HepG2 (cell line): ENCODE data around the gene SEPHS2. TPM values are rescaled to one million over a fixed set of nuclear protein-coding genes. Genes with fewer than 3 reads are reported as not detected.

Source experiments
- ATM ChIP-seq: fragments of 450-650 bp; IDR thresholded peaks from 2 replicates; pipeline ENCODE4 v1.7.1; 2017; ENCODE audit warnings: mild to moderate bottlenecking, borderline replicate concordance
- EEA1 ChIP-seq: sonication (generic); formaldehyde crosslinking; IDR thresholded peaks from 2 replicates; pipeline ENCODE4 v1.5.1; 2020; ENCODE audit warnings: mild to moderate bottlenecking, missing genetic modification reagents, borderline replicate concordance
- EZH2 ChIP-seq: conservative IDR thresholded peaks from 2 replicates; pipeline ENCODE4 v1.6.1; 2012; ENCODE audit warnings: mild to moderate bottlenecking, low read depth, low read length, moderate library complexity
- HDAC1 ChIP-seq: sonication (generic); formaldehyde crosslinking; IDR thresholded peaks from 2 replicates; pipeline ENCODE4 v1.5.1; 2020; ENCODE audit warnings: mild to moderate bottlenecking, missing genetic modification reagents
- KAT2B ChIP-seq: fragments of 150-350 bp; IDR thresholded peaks from 2 replicates; pipeline ENCODE4 v1.6.1; 2014; ENCODE audit warnings: low read depth, low read length, borderline replicate concordance
- KMT2A ChIP-seq: sonication (generic); formaldehyde crosslinking; IDR thresholded peaks from 2 replicates; pipeline ENCODE4 v1.4.0; 2020; ENCODE audit warnings: missing genetic modification reagents
- LBX2 ChIP-seq: sonication (generic); formaldehyde crosslinking; IDR thresholded peaks from 2 replicates; pipeline ENCODE4 v1.5.0; 2020; ENCODE audit warnings: missing genetic modification reagents, mild to moderate bottlenecking, borderline replicate concordance
- MTA1 ChIP-seq: sonication (generic); formaldehyde crosslinking; IDR thresholded peaks from 2 replicates; pipeline ENCODE4 v1.4.0; 2020; ENCODE audit warnings: missing genetic modification reagents, mild to moderate bottlenecking, borderline replicate concordance
- MYNN ChIP-seq: sonication (generic); formaldehyde crosslinking; IDR thresholded peaks from 2 replicates; pipeline ENCODE4 v1.4.0; 2020; ENCODE audit warnings: mild to moderate bottlenecking, low read depth, missing genetic modification reagents
- PHB2 ChIP-seq: fragments of 450-650 bp; IDR thresholded peaks from 2 replicates; pipeline ENCODE4 v1.6.1; 2018; ENCODE audit not compliant: partially characterized antibody
- PHF21A ChIP-seq: sonication (generic); formaldehyde crosslinking; IDR thresholded peaks from 2 replicates; pipeline ENCODE4 v1.5.0; 2020; ENCODE audit warnings: mild to moderate bottlenecking, missing genetic modification reagents
- PRDM15 ChIP-seq: sonication (generic); formaldehyde crosslinking; IDR thresholded peaks from 2 replicates; pipeline ENCODE4 v1.4.0; 2020; ENCODE audit warnings: missing genetic modification reagents
- PRPF4 ChIP-seq: fragments of 200-400 bp; formaldehyde crosslinking; IDR thresholded peaks from 2 replicates; pipeline ENCODE4 v1.6.1; 2016; ENCODE audit warnings: low read length, low read depth; ENCODE audit not compliant: poor library complexity, severe bottlenecking
- RBM22 ChIP-seq: fragments of 200-400 bp; formaldehyde crosslinking; optimal IDR thresholded peaks from 2 replicates; pipeline ENCODE3; 2017; ENCODE audit warnings: mild to moderate bottlenecking, low read length, moderate library complexity
- SKI ChIP-seq: fragments of 450-650 bp; IDR thresholded peaks from one replicate; pipeline ENCODE4 v1.6.1; 2018; ENCODE audit warnings: mild to moderate bottlenecking; ENCODE audit not compliant: partially characterized antibody
- SNAPC5 ChIP-seq: sonication (generic); formaldehyde crosslinking; IDR thresholded peaks from 2 replicates; pipeline ENCODE4 v1.8.1; 2023; ENCODE audit warnings: mild to moderate bottlenecking, missing genetic modification reagents, borderline replicate concordance
- STAT5B ChIP-seq: sonication (generic); formaldehyde crosslinking; IDR thresholded peaks from 2 replicates; pipeline ENCODE4 v1.4.0; 2020; ENCODE audit warnings: missing genetic modification reagents
- TBX2 ChIP-seq: sonication (generic); formaldehyde crosslinking; IDR thresholded peaks from 2 replicates; pipeline ENCODE4 v1.5.0; 2020; ENCODE audit warnings: missing genetic modification reagents, mild to moderate bottlenecking, borderline replicate concordance
- U2AF1 ChIP-seq: fragments of 200-400 bp; formaldehyde crosslinking; optimal IDR thresholded peaks from 2 replicates; pipeline ENCODE3; 2017; ENCODE audit warnings: mild to moderate bottlenecking, low read depth, low read length
- ZBTB39 ChIP-seq: sonication (generic); formaldehyde crosslinking; IDR thresholded peaks from 2 replicates; pipeline ENCODE4 v1.5.0; 2020; ENCODE audit warnings: missing genetic modification reagents
- ZFP37 ChIP-seq: sonication (generic); formaldehyde crosslinking; IDR thresholded peaks from 2 replicates; pipeline ENCODE4 v1.4.0; 2020; ENCODE audit warnings: missing genetic modification reagents, borderline replicate concordance
- ZNF30 ChIP-seq: sonication (generic); formaldehyde crosslinking; IDR thresholded peaks from 2 replicates; pipeline ENCODE4 v1.5.0; 2020; ENCODE audit warnings: mild to moderate bottlenecking, missing genetic modification reagents
- ZNF547 ChIP-seq: sonication (generic); formaldehyde crosslinking; IDR thresholded peaks from 2 replicates; pipeline ENCODE4 v1.5.1; 2020; ENCODE audit warnings: mild to moderate bottlenecking, missing genetic modification reagents
- polyA plus RNA-seq, 8 experiments: library from polyadenylated mRNA; depleted of rRNA in 3 of 8; stranded (reverse) in 7 of 8; unstranded in 1 of 8; fragments of >200 nt; fragmentation: Illumina TruSeq in 4 of 8; extraction: Trizol in 4 of 8; gene quantifications; 2 replicates each; pipeline versions ENCODE4 v1.2.1 to v1.2.3, GENCODE V29; 2011 to 2016; ENCODE audit warnings: low read depth in 4 of 8, missing spikeins in 1 of 8, mixed read lengths in 1 of 8; ENCODE audit not compliant: insufficient read depth in 1 of 8
- total RNA-seq, 5 experiments: library from RNA; depleted of rRNA; stranded (reverse); fragments of >200 nt; fragmentation: Illumina TruSeq; extraction: Trizol; gene quantifications; 2 replicates each; pipeline ENCODE4 v1.2.3, GENCODE V29; 2016; ENCODE audit warnings: low read depth in 1 of 5

Gene SEPHS2
- total and polyA plus RNA-seq, 2 of the 13 experiments (the other 11 are each of a cell fraction or from before 2014, with no cell fraction given): 20.7 to 127 TPM

- TF ChIP-seq MYNN (CRISPR knock-in tag) (no peak; the same call in 1 of the 2 replicates), MTA1 (CRISPR knock-in tag) (no peak), LBX2 (no peak), STAT5B (CRISPR knock-in tag) (no peak), RBM22 (no peak), SNAPC5 (CRISPR knock-in tag) (no peak), KAT2B (no peak), PHF21A (CRISPR knock-in tag) (peak; percentile 89), PRDM15 (CRISPR knock-in tag) (no peak), ATM (no peak), ZNF30 (CRISPR knock-in tag) (no peak), ZBTB39 (CRISPR knock-in tag) (no peak), SKI (no peak), ZFP37 (CRISPR knock-in tag) (peak; percentile 69; the same call in 1 of the 2 replicates), EZH2 (no peak), EEA1 (CRISPR knock-in tag) (no peak), U2AF1 (no peak), HDAC1 (CRISPR knock-in tag) (peak; percentile 82), PHB2 (no peak), KMT2A (CRISPR knock-in tag) (peak; percentile 40; the same call in 1 of the 2 replicates), ZNF547 (0 out of 2 replicates have a peak, but pooled peaks have one; percentile 56), TBX2 (CRISPR knock-in tag) (peak; percentile 70; the same call in 1 of the 2 replicates), PRPF4 (no peak)
Observed at GRCh38 chr16:30488764-30489605, 43.3 kb upstream of the SEPHS2 start (continued).
